ENCODE results near the gene SLC37A2.

DNA sequence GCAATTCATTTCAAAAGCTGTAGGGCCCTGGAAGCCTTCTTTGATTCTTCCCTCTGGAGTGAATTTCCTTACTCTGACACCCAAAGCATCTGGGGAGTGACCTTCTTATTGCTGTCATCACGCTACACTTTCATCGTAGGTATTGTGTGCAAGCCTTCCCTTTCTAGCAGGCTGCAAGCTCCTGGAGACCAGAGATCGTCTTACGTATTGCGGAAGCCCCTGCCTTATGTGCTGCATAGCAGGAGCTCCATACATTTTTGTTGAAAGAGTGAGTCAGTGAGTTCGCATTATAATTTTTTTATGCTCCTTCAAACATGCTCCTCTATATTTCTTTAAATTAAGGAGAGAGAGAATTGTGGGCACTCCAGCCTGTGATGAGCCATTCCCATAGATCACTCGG is 69.5 kb downstream of the SLC37A2 start:
- TF ChIP-seq POLR2AphosphoS5 (IDR thresholded peaks at IDR 0.05; ENCODE audit: insufficient read depth, low read depth, low read length) = no peak
- no peak for TF ChIP-seq EZH2 (IDR thresholded peaks at IDR 0.05; ENCODE audit: borderline replicate concordance, low read depth, low read length, severe bottlenecking)
- TF ChIP-seq, protein P1, sequence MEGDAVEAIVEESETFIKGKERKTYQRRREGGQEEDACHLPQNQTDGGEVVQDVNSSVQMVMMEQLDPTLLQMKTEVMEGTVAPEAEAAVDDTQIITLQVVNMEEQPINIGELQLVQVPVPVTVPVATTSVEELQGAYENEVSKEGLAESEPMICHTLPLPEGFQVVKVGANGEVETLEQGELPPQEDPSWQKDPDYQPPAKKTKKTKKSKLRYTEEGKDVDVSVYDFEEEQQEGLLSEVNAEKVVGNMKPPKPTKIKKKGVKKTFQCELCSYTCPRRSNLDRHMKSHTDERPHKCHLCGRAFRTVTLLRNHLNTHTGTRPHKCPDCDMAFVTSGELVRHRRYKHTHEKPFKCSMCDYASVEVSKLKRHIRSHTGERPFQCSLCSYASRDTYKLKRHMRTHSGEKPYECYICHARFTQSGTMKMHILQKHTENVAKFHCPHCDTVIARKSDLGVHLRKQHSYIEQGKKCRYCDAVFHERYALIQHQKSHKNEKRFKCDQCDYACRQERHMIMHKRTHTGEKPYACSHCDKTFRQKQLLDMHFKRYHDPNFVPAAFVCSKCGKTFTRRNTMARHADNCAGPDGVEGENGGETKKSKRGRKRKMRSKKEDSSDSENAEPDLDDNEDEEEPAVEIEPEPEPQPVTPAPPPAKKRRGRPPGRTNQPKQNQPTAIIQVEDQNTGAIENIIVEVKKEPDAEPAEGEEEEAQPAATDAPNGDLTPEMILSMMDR (IDR thresholded peaks at IDR 0.05; ENCODE audit: extremely low read depth in 1 of 2, insufficient read depth in 1 of 2, low read depth in 1 of 2, low read length in 2 of 2) = no peak
- TF ChIP-seq, protein P2, sequence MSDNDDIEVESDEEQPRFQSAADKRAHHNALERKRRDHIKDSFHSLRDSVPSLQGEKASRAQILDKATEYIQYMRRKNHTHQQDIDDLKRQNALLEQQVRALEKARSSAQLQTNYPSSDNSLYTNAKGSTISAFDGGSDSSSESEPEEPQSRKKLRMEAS (IDR thresholded peaks at IDR 0.05; ENCODE audit: insufficient read depth, insufficient read length) = no peak
- TF ChIP-seq POLR2A (IDR thresholded peaks at IDR 0.05; ENCODE audit: low read depth, low read length) = no peak
- no peak for TF ChIP-seq JUN (IDR thresholded peaks at IDR 0.05; ENCODE audit: borderline replicate concordance, insufficient read depth, insufficient read length, low read depth)
- no peak for TF ChIP-seq MYC (IDR thresholded peaks at IDR 0.05; ENCODE audit: low read depth, low read length)
- no peak for TF ChIP-seq FOS (IDR thresholded peaks at IDR 0.05; ENCODE audit: borderline replicate concordance, insufficient read depth, low read length)

All from endothelial cell of umbilical vein (primary cell).